GM12801 (cell line): ENCODE measurements around the gene CDH23.

Experiments
- TF ChIP-seq, protein P1 (sequence below): IDR thresholded peaks from one replicate; pipeline ENCODE4 v1.5.1; 2011; ENCODE audit warnings: control low read depth; ENCODE audit not compliant: insufficient read length; ENCODE audit errors: extremely low read depth

CDH23 gene

GRCh38 chr10:71635867-71636266, 239.1 kb downstream of the CDH23 start:
- TF ChIP-seq, protein P1, sequence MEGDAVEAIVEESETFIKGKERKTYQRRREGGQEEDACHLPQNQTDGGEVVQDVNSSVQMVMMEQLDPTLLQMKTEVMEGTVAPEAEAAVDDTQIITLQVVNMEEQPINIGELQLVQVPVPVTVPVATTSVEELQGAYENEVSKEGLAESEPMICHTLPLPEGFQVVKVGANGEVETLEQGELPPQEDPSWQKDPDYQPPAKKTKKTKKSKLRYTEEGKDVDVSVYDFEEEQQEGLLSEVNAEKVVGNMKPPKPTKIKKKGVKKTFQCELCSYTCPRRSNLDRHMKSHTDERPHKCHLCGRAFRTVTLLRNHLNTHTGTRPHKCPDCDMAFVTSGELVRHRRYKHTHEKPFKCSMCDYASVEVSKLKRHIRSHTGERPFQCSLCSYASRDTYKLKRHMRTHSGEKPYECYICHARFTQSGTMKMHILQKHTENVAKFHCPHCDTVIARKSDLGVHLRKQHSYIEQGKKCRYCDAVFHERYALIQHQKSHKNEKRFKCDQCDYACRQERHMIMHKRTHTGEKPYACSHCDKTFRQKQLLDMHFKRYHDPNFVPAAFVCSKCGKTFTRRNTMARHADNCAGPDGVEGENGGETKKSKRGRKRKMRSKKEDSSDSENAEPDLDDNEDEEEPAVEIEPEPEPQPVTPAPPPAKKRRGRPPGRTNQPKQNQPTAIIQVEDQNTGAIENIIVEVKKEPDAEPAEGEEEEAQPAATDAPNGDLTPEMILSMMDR = no peak

DNA sequence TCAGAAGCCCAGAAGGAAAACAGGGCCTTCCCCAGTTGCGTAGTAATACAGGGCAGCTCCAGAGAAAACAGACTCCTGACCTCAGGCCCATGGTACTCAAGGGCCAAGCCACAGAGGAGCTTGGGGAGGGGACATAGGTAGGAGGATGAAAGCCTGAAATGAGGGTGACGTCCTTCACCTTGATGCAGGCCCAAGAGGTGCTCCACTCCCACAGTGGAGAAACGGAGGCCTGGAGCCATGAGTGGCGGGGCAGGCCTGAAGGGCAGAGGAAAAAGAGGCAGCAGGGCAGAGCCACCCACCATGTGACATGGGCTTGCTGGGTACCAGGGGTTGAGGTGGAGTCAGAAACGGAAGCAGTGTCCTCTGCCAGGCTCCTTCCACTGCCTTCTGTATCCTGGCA, 239.9 kb downstream of the CDH23 start:
- TF ChIP-seq, protein P1 = no peak

GRCh38 chr10:71637305-71637704, 240.6 kb downstream of the CDH23 start:
- TF ChIP-seq, protein P1 = no peak

DNA sequence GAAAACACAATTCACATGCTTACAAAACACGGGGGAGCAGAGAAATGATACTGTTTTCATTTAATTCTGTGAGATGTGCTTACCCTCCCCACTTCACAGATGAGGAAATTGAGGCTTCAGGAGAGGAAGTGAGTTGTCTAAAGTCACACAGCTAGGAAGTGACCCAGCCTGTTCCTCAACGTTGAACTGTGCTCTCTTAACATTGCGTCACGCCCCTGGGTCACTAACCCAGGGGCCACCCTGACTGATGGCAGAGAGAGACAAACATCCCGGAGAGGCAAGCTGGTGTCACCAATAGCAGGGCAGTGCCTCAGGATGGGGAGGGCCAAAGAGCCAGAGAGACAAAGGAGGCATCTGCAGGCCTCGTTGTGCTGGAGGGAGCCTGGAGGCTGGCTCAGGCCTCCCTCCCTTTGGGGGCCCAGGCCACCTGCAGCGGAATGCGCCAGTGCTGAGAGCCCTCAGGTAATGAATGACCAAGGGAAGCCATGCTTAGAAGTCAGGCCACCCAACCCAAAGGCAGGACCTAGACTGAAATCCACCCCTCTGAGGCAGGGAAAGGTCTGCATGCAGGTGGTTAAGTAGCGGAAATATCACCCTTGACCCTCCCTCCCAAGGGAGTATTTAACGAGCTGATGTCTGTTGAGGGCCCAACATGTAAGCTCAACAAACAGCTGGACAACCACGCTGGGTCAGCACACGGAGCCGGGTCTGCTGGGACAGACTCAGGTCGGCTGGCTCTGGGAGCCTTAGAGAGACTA, 241.5 kb downstream of the CDH23 start:
- TF ChIP-seq, protein P1 = no peak

- TF ChIP-seq, protein P1 = no peak
Measured at GRCh38 chr10:71638822-71639719, 242.4 kb downstream of the CDH23 start.

- TF ChIP-seq, protein P1 = no peak
Measured at GRCh38 chr10:71640607-71641006, 243.9 kb downstream of the CDH23 start.

GRCh38 chr10:71641449-71641848, 244.7 kb downstream of the CDH23 start:
- TF ChIP-seq, protein P1 = no peak
